ENCODE measurements around the gene EDEM1.

The EDEM1 gene

GRCh38 chr3:5250467-5251195 lies 63.1 kb downstream of the EDEM1 start:
- no peaks in the 10 kb centered on the region for H3K4me1 ChIP-seq (ENCODE audit: control insufficient read depth, insufficient read depth, low read length)
- no peak overlapping the region for H3K4me3 ChIP-seq (ENCODE audit: insufficient read depth, low read depth, low read length)
- no peaks in the 10 kb centered on the region for H3K27me3 ChIP-seq (ENCODE audit: control insufficient read depth, insufficient read depth, low read length, poor library complexity, severe bottlenecking)
- 88 to 91% methylated on average over 9 of the region's 9 CpGs for WGBS, 2 experiments
- H3K27ac ChIP-seq (ENCODE audit: insufficient read depth, low read depth, low read length, poor library complexity, severe bottlenecking), result no peak overlapping the region
- H3K9me3 ChIP-seq (ENCODE audit: control insufficient read depth, low read length), result no peaks in the 10 kb centered on the region
- no peaks in the 10 kb centered on the region for H3K36me3 ChIP-seq (ENCODE audit: control insufficient read depth, insufficient read depth, low read length)

DNA sequence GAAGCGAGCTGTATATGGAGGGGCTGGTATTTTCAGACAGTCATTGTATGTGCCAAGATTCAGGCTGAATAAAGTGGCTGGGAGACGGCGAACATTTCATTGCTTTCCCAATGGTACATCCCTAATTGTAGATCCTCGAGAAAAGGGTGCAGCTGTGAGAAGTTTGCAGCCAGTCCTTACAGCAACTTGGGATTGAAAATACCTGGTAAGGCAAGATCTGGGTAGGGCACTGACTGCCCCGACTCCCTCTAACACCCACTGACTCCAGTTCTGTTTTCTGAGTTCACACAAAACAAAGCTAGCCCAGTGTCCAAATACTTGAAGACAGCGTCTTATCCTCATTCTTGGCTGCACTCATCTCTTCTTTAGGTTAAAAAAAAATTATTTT lies 63.7 kb downstream of the EDEM1 start:
- 90 to 92% methylated on average over 6 of the region's 6 CpGs for WGBS, 2 experiments
- H3K27ac ChIP-seq (ENCODE audit: insufficient read depth, low read depth, low read length, poor library complexity, severe bottlenecking), result no peak overlapping the region
- H3K9me3 ChIP-seq (ENCODE audit: control insufficient read depth, low read length), result no peaks in the 10 kb centered on the region
- no peaks in the 10 kb centered on the region for H3K36me3 ChIP-seq (ENCODE audit: control insufficient read depth, insufficient read depth, low read length)
- H3K4me3 ChIP-seq (ENCODE audit: insufficient read depth, low read depth, low read length), result no peak overlapping the region
- no peaks in the 10 kb centered on the region for H3K4me1 ChIP-seq (ENCODE audit: control insufficient read depth, insufficient read depth, low read length)
- H3K27me3 ChIP-seq (ENCODE audit: control insufficient read depth, insufficient read depth, low read length, poor library complexity, severe bottlenecking), result no peaks in the 10 kb centered on the region

DNA sequence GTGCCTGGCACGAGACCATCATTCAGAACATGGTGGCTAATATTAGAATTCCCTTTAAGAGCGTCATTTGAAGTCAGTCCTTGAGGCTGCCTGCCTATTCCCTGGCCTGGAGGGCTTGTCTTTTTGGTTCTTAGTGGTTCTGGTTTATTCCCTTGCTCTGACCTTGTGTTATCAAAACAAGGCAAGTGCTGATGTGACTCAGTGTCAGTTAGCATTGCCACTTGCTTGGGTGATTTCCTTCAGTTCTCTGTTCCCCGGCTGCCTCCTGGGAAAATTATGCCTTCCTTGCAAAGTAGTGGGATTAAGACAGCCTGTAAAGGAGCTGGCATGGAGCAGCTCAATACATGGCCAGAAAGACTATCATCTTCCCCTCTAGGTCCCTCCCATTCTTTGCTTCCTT lies 64.6 kb downstream of the EDEM1 start:
- no peaks in the 10 kb centered on the region for H3K4me1 ChIP-seq (ENCODE audit: control insufficient read depth, insufficient read depth, low read length)
- no peaks in the 10 kb centered on the region for H3K9me3 ChIP-seq (ENCODE audit: control insufficient read depth, low read length)
- H3K27ac ChIP-seq (ENCODE audit: insufficient read depth, low read depth, low read length, poor library complexity, severe bottlenecking), result no peak overlapping the region
- H3K27me3 ChIP-seq (ENCODE audit: control insufficient read depth, insufficient read depth, low read length, poor library complexity, severe bottlenecking), result no peaks in the 10 kb centered on the region
- H3K36me3 ChIP-seq (ENCODE audit: control insufficient read depth, insufficient read depth, low read length), result no peaks in the 10 kb centered on the region
- WGBS, 2 experiments, result 90 to 93% methylated on average over 3 of the region's 3 CpGs
- H3K4me3 ChIP-seq (ENCODE audit: insufficient read depth, low read depth, low read length), result no peak overlapping the region

- Histone ChIP-seq H3K27ac (ENCODE audit: insufficient read depth, low read depth, low read length, poor library complexity, severe bottlenecking) (no peak overlapping the region), H3K27me3 (ENCODE audit: control insufficient read depth, insufficient read depth, low read length, poor library complexity, severe bottlenecking) (no peaks in the 10 kb centered on the region), H3K36me3 (ENCODE audit: control insufficient read depth, insufficient read depth, low read length) (no peaks in the 10 kb centered on the region), H3K4me3 (ENCODE audit: insufficient read depth, low read depth, low read length) (no peak overlapping the region), H3K4me1 (ENCODE audit: control insufficient read depth, insufficient read depth, low read length) (no peaks in the 10 kb centered on the region), H3K9me3 (ENCODE audit: control insufficient read depth, low read length) (no peaks in the 10 kb centered on the region)
- WGBS, 2 experiments, result 93% methylated on average over 12 of the region's 12 CpGs
Observed at GRCh38 chr3:5254281-5255048, 67.0 kb downstream of the EDEM1 start.

DNA sequence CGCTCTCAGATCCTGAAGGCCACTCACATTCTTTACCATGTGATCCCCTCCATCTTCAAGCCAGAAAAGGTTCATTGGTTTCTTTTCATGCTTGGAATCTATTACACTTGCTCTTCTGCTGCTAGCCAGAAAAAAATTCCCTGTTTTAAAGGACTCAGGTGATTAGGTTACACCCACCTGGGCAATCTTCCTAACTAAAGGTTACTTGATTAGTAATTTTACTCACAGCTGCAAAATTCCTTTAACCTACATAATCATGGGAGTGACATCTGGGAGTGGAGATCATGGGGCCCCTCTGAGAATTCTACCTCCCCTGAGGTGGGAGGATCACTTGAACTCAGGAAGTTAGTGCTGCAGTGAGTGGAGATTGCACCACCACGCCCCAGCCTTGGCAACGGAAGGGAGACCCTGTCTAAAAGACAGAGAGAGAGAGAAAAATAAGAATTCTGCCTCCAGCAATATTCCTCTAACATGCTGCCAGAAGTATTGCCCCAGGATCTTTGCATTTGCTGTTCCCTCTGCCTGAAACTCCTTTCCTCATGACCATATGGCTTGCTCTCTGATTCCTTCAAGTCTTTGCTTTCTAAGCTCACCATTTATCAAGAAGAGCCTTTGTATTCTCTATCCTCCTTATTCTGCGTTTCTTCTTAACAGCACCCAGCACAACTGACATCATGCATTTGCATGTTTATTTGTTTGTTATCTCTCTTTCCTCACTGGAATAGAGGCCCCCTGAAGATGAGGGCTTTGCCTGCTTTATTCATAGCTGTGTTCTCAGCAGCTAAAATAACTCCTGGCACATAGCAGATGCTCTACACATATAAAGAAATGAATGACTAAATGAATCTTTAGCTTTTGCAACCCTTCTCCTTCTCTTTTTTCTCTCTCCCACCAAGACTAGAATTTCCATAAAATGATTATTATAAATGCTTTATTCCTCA lies 68.2 kb downstream of the EDEM1 start:
- no peaks in the 10 kb centered on the region for H3K4me1 ChIP-seq (ENCODE audit: control insufficient read depth, insufficient read depth, low read length)
- H3K27me3 ChIP-seq (ENCODE audit: control insufficient read depth, insufficient read depth, low read length, poor library complexity, severe bottlenecking), result no peaks in the 10 kb centered on the region
- H3K9me3 ChIP-seq (ENCODE audit: control insufficient read depth, low read length), result no peaks in the 10 kb centered on the region
- no peak overlapping the region for H3K27ac ChIP-seq (ENCODE audit: insufficient read depth, low read depth, low read length, poor library complexity, severe bottlenecking)
- 82 to 84% methylated on average over 4 of the region's 4 CpGs for WGBS, 2 experiments
- no peak overlapping the region for H3K4me3 ChIP-seq (ENCODE audit: insufficient read depth, low read depth, low read length)
- H3K36me3 ChIP-seq (ENCODE audit: control insufficient read depth, insufficient read depth, low read length), result no peaks in the 10 kb centered on the region

DNA sequence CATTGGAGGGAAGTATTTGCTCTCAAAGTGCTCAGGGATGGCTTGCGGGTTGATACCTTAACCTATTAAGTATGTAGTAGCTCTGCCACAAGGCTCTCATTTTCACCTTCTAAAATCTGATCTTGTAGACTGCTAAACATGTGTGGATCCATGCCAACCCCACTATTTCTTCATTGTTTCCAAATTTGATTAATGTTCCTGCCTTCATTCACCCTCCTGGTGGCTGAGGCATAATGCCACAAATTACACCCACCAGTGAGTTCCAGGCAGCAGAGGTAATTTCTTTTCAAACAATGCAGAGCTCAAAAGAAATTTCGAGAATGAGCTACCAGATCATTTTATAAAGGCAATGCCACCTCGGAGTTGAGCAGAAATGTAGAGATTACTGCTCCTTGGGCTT lies 71.0 kb downstream of the EDEM1 start:
- Histone ChIP-seq H3K27ac (ENCODE audit: insufficient read depth, low read depth, low read length, poor library complexity, severe bottlenecking) (no peak overlapping the region), H3K36me3 (ENCODE audit: control insufficient read depth, insufficient read depth, low read length) (no peaks in the 10 kb centered on the region), H3K4me1 (ENCODE audit: control insufficient read depth, insufficient read depth, low read length) (no peaks in the 10 kb centered on the region), H3K4me3 (ENCODE audit: insufficient read depth, low read depth, low read length) (no peak overlapping the region), H3K9me3 (ENCODE audit: control insufficient read depth, low read length) (no peaks in the 10 kb centered on the region), H3K27me3 (ENCODE audit: control insufficient read depth, insufficient read depth, low read length, poor library complexity, severe bottlenecking) (no peaks in the 10 kb centered on the region)
- WGBS, 2 experiments, result 91% methylated on average over 3 of the region's 3 CpGs

DNA sequence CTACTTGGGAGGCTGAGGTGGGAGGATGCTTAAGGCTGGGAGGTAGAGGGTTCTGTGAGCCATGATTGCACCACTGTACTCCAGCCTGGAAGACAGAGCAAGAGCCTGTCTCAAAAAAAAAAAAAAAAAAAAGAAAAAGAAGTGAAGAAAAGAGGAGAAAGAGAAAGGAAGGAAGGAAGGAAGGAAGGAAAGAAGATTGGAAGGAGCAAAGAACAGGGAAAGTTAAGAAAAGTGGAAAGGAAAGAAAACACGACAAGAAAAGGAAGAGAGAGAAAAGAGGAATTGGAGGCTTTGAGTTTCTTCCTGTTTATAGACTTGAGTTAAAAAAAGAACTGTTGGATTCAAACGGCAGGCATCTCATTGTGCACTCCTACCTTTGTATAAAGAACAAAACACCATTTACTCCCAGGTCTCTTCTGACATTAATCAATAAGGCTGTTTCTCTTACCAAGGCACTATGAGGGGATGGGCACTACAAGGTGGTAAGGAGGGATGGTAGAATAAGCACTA lies 73.5 kb downstream of the EDEM1 start:
- Histone ChIP-seq H3K4me3 (ENCODE audit: insufficient read depth, low read depth, low read length) (no peak overlapping the region), H3K36me3 (ENCODE audit: control insufficient read depth, insufficient read depth, low read length) (no peaks in the 10 kb centered on the region), H3K4me1 (ENCODE audit: control insufficient read depth, insufficient read depth, low read length) (no peaks in the 10 kb centered on the region), H3K27me3 (ENCODE audit: control insufficient read depth, insufficient read depth, low read length, poor library complexity, severe bottlenecking) (no peaks in the 10 kb centered on the region), H3K27ac (ENCODE audit: insufficient read depth, low read depth, low read length, poor library complexity, severe bottlenecking) (no peak overlapping the region), H3K9me3 (ENCODE audit: control insufficient read depth, low read length) (no peaks in the 10 kb centered on the region)
- 70 to 78% methylated on average over 1 to 2 of the region's 2 CpGs for WGBS, 2 experiments

GRCh38 chr3:5262507-5262906 lies 75.0 kb downstream of the EDEM1 start:
- Histone ChIP-seq H3K9me3 (ENCODE audit: control insufficient read depth, low read length) (no peaks in the 10 kb centered on the region), H3K27me3 (ENCODE audit: control insufficient read depth, insufficient read depth, low read length, poor library complexity, severe bottlenecking) (no peaks in the 10 kb centered on the region), H3K4me1 (ENCODE audit: control insufficient read depth, insufficient read depth, low read length) (no peaks in the 10 kb centered on the region), H3K36me3 (ENCODE audit: control insufficient read depth, insufficient read depth, low read length) (no peaks in the 10 kb centered on the region), H3K4me3 (ENCODE audit: insufficient read depth, low read depth, low read length) (no peak overlapping the region), H3K27ac (ENCODE audit: insufficient read depth, low read depth, low read length, poor library complexity, severe bottlenecking) (no peak overlapping the region)
- WGBS, 2 experiments, result 63 to 81% methylated on average over 4 of the region's 4 CpGs

GRCh38 chr3:5264093-5264600 lies 76.6 kb downstream of the EDEM1 start:
- Histone ChIP-seq H3K27me3 (ENCODE audit: control insufficient read depth, insufficient read depth, low read length, poor library complexity, severe bottlenecking) (no peaks in the 10 kb centered on the region), H3K27ac (ENCODE audit: insufficient read depth, low read depth, low read length, poor library complexity, severe bottlenecking) (no peak overlapping the region), H3K4me3 (ENCODE audit: insufficient read depth, low read depth, low read length) (no peak overlapping the region), H3K9me3 (ENCODE audit: control insufficient read depth, low read length) (no peaks in the 10 kb centered on the region), H3K36me3 (ENCODE audit: control insufficient read depth, insufficient read depth, low read length) (no peaks in the 10 kb centered on the region), H3K4me1 (ENCODE audit: control insufficient read depth, insufficient read depth, low read length) (no peaks in the 10 kb centered on the region)
- 91 to 93% methylated on average over 4 of the region's 4 CpGs for WGBS, 2 experiments

All from ectodermal cell (in vitro differentiated cells).